CMK (cell line): Measurements from ENCODE around the gene CABYR.

Experiments used
- DNase-seq: peaks from one replicate; pipeline ENCODE4 v3.0.0-alpha.2; 2010; ENCODE audit warnings: low read depth

The CABYR gene

GRCh38 chr18:24195296-24196053, 56.6 kb downstream of the CABYR start:
- DNase-seq = no peak

- no peak for DNase-seq
These were observed 57.9 kb downstream of the CABYR start for GRCh38 chr18:24196764-24197163.

GRCh38 chr18:24197412-24197811, 58.5 kb downstream of the CABYR start:
- DNase-seq = no peak

GRCh38 chr18:24198461-24198860, 59.6 kb downstream of the CABYR start:
- DNase-seq = no peak

- DNase-seq = no peak
These were observed 60.6 kb downstream of the CABYR start for GRCh38 chr18:24199372-24199962.

GRCh38 chr18:24200494-24201290, 61.8 kb downstream of the CABYR start:
- DNase-seq = no peak

- no peak for DNase-seq
These were observed 63.1 kb downstream of the CABYR start for GRCh38 chr18:24201699-24202687.

- no peak for DNase-seq
These were observed 66.0 kb downstream of the CABYR start for GRCh38 chr18:24204904-24205303.

GRCh38 chr18:24208270-24209035, 69.6 kb downstream of the CABYR start:
- DNase-seq = no peak

GRCh38 chr18:24209558-24209957, 70.7 kb downstream of the CABYR start:
- no peak for DNase-seq
